ENCODE data around the gene LEPROT.

DNA sequence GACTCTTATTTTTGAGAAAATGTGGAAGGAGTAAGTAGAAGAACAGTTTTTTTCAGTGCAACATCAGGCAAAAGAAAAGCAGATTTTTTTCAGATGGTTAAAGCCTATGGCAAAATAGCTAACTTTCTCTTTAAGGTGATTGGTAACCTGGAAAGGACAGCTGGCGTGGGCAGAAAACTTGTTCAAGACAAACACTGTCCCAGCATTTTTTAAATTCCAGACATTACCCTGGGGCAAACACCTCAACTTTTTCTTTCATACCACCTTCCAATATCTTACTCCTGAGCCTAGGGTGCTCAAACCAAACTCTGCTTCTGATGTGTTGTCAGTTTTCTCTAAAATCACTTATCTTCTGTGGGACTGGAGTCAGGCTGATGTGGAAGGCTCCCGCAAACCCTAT, 2.7 kb upstream of the LEPROT start:
- TF ChIP-seq, protein P1, sequence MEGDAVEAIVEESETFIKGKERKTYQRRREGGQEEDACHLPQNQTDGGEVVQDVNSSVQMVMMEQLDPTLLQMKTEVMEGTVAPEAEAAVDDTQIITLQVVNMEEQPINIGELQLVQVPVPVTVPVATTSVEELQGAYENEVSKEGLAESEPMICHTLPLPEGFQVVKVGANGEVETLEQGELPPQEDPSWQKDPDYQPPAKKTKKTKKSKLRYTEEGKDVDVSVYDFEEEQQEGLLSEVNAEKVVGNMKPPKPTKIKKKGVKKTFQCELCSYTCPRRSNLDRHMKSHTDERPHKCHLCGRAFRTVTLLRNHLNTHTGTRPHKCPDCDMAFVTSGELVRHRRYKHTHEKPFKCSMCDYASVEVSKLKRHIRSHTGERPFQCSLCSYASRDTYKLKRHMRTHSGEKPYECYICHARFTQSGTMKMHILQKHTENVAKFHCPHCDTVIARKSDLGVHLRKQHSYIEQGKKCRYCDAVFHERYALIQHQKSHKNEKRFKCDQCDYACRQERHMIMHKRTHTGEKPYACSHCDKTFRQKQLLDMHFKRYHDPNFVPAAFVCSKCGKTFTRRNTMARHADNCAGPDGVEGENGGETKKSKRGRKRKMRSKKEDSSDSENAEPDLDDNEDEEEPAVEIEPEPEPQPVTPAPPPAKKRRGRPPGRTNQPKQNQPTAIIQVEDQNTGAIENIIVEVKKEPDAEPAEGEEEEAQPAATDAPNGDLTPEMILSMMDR (tag by site-specific recombination; IDR thresholded peaks at IDR 0.05), result no peak
- no peak for TF ChIP-seq ZNF792 (tag by site-specific recombination; IDR thresholded peaks at IDR 0.05)

Measured in HEK293 (cell line).